Putamen (tissue), 1 donor: Measurements from ENCODE around the gene HVCN1.
"Not testable (repeated sequence)": the region's sequence is repeated elsewhere in the genome, so short reads cannot be mapped to it uniquely, and the experiment has no call there.

Experiments
- DNase-seq: peaks from one replicate; pipeline ENCODE4 v3.0.0-alpha.2; 2016; ENCODE audit warnings: low spot score

HVCN1 gene

GRCh38 chr12:110668480-110669192 lies 20.3 kb downstream of the HVCN1 start:
- DNase-seq = no peak

DNA sequence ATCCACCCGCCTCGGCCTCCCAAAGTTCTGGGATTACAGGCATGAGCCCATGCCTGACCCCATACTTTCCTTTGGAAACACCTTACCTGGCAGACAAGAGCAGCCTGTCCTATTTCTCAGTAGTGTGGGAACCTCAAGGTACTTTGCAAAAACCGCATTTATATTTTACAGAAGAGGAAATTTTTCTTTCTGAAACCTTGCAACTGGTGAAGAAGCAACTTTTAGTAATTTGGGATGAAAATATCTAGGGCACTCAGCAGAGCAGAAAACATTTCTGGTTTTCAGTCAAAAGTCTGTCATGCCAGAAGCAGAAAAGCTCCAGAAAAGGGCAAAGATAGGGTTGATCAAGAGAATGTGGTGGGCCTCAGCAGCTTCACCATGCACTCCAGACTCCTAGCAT lies 21.2 kb downstream of the HVCN1 start:
- DNase-seq = no peak

- DNase-seq = no peak
These were observed 22.0 kb downstream of the HVCN1 start for GRCh38 chr12:110666892-110667291.

DNA sequence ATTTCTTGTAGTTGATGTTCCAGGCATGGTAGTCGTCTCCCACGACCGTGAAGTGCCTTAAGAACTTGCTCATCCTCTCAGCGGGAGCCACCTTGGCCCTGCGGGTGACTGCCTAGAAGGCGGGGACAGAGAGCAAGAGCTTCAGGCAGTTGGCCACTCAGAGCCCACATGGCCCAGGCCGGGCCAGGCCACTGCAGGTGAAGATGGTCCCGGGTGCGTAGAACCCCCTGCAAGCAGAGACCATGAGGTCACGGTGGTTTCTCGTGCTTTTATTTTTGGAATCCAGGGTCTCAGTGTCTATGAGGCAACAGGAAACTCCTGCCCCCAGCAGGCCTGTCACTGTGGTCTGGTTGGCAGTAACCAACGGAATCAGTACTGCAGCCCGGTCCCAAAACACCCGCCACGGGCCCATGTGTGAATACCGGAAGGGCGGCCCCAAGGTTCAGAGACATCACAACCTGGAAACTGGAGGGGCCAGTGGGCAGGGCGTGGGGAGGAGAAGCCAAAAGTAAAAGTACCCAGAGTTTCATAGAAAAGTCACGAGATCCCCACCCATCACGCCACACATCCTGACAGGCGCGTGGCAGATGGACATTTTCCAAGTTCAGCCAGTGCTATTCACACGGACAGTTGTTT lies 27.5 kb downstream of the HVCN1 start:
- no peak for DNase-seq

DNA sequence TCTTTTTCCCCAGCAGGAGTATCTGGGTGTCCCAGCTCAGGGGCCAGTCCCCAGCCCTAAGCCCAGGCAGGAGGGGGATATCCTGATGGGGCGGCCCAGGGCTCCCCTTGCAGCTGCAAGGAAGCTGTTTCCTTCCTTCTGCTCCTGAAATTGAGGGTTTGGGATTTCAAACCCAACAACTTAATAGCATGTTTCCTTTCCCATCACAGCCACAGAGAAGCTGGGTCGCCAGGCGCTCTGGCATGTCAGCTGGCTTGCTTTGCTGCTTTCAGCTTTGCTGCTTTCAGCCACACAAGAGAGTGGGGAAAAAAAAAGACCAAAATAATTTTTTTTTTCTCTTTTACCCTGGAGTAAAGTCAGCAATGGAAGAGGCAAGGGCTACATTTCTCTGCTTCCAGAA lies 30.0 kb downstream of the HVCN1 start:
- no peak for DNase-seq

DNA sequence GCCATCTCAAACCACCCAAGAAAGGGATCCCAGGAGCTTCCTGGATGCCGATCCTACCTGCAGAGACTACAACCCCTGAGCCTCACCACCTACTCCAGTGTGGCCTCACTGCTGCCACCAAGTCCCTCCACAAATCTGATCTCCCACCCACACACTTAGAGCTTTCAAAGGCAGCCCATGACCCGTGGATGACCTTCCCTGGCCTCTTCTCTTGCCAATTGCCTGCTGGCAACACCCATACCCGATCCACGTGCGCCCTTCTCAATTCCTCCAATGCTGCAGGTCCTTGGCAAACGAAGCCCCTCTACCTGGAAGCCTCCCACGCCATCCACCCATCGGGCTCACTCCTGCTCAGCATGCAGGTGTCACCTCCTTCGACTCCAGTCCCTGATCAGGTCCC lies 30.7 kb downstream of the HVCN1 start:
- DNase-seq = no peak

GRCh38 chr12:110657747-110658146 lies 31.2 kb downstream of the HVCN1 start:
- DNase-seq = no peak

- no peak for DNase-seq
These were observed 32.8 kb downstream of the HVCN1 start for GRCh38 chr12:110656071-110656655.

GRCh38 chr12:110654238-110654637 lies 34.7 kb downstream of the HVCN1 start:
- not testable (repeated sequence) for DNase-seq

DNA sequence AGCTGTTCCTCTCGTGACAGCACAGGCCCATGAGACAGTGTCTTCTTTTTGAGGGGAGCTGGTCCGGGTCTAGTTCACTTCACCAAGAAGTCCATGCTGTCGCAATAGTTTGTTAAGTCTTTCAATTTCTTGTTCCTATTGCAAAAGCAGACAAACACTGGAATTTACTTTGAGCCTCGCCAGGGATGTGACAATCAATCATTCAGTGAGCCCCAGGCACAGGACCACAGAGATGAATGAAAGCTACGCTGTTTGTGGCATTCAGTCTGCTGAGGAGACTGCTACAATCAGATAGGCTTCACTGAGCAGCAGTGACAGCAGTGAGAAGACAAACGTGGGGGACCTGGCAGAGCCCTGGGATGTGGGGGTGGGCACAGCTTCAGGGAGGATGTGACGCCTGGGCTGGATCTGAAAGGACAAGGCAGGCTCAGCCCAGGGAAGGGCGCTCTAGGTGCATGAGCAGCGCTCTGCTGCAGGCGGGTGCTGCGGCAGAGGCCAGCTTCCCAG lies 39.5 kb downstream of the HVCN1 start:
- no peak for DNase-seq

- DNase-seq = no peak
These were observed 41.3 kb downstream of the HVCN1 start for GRCh38 chr12:110647631-110648040.

- no peak for DNase-seq
These were observed 47.4 kb downstream of the HVCN1 start for GRCh38 chr12:110641521-110641920.

DNA sequence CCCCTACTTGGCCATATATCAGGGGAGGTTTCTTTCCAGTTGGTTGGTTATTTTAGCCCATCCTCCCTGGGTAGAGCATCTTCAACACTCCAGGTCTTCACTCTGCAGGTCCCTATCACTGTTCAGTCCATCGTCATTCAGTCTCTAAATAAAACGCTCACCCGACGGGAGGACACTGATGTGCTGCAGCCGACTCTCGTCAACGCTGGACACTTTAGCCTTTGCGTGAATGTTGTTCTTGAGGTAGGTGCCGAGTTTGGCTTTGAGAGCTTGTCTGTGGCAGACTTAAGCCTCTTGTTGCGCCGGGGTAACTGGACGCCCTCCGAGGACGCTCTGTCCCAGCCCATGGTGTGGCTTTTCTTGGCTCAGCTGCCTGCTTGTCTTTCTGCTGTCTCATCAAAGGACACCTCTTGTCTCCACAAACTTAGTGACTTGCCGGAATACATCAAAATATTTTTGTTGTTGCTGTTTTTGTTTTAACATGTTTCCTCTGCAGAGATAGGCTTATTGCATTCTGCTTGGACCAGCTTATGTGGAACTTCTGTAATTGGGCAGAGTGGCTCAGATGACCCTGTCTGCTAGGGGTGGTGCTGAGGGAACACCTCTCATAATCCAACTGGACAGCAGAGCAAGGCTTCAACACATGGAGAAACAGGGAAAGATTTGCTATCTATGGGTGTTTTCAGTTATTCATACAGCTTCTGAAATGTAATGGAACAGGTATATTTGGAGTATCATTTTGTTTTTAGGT lies 48.5 kb downstream of the HVCN1 start:
- DNase-seq = no peak

- no peak for DNase-seq
These were observed 49.4 kb downstream of the HVCN1 start for GRCh38 chr12:110639336-110640141.

DNA sequence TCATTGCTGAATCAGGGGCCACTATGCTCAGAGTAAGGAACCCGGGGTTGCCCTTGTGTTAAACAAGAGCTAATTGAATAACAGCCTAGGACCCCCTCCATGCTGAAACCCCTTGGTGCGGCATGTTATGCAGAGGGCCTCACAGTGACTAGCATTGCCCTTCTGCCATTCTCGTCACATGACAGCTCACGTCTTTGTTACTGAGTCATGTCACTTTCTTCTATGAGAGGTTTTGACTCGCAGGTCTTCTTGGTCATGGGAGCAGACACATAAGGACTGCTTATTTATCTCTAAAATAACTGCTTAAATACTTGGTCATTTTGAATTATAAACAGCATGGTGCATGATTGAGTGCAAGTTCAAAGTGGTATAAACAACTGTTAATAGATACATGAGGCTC lies 50.1 kb downstream of the HVCN1 start:
- DNase-seq = no peak

- DNase-seq = no peak
These were observed 51.0 kb downstream of the HVCN1 start for GRCh38 chr12:110637869-110638441.

GRCh38 chr12:110636516-110636915 lies 52.4 kb downstream of the HVCN1 start:
- DNase-seq = no peak

GRCh38 chr12:110635055-110635454 lies 53.9 kb downstream of the HVCN1 start:
- DNase-seq = no peak

DNA sequence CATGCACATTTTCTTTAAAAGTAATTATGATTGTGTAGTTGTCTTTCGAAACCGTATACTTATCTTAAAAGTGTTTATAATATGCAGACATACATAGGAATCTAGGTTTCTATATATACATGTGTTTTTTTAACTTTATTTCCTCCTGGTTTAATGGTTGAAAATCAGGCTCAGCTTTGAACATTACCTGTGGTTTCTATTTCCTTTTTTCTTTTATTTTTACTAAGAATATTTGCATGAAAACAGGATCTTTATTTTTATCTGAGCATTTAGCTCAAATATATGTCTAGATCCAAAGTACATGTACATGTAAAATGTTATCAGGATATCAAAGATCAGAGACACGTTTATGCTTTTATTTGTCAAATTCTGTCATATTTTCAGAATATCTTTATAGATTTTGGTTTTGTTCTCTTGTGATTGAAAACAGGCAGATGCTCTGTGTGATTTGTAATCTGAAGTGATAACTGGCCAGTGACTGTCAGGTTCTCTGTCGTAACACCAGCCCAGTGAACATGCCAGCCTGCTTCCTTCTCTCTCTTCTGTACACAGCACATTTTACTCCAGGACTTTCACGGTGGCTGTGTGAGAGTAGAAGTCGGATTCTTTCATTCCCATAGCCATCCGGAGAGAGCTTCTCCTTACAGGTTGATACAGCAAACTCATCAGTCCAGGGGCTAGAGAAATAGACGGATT lies 61.3 kb downstream of the HVCN1 start:
- DNase-seq = no peak

- no peak for DNase-seq
These were observed 66.3 kb downstream of the HVCN1 start for GRCh38 chr12:110622582-110622981.

GRCh38 chr12:110619534-110619953 lies 69.4 kb downstream of the HVCN1 start:
- no peak for DNase-seq
